K562 (cell line): ENCODE measurements around the gene CRTAP. TPM values are rescaled to one million over a fixed set of nuclear protein-coding genes. Genes with fewer than 3 reads are reported as not detected.
"Not testable (repeated sequence)": the region's sequence is repeated elsewhere in the genome, so short reads cannot be mapped to it uniquely, and the experiment has no call there.

Experiments
- ATAC-seq: fragments of 200-7000 bp; cut with Tn5 transposase; 3 replicates; pipeline ENCODE4 v1.9.1; 2020; ENCODE audit warnings: moderate library complexity
- BruUV-seq: library from RNA; stranded (reverse); fragments of 400-500 nt; replicated peaks from 2 replicates; lab custom pipeline; 2021; lab: Mats Ljungman, UMichigan
- CTCF ChIA-PET: fragments of 300-600 bp; formaldehyde crosslinking; extraction: SDS; loops from one replicate; lab custom pipeline; 2021; ENCODE audit warnings: low intra/inter-chr PET ratio; lab: Yijun Ruan, JAX
- POLR2A ChIA-PET: fragments of 300-600, 350-650 bp; sonication (Branson Sonifier 250); formaldehyde crosslinking; extraction: SDS; loops from one replicate; lab custom pipeline; 2021; ENCODE audit warnings: antibody characterized with exemption, inconsistent platforms; lab: Yijun Ruan, JAX
- DNase-seq, 4 experiments: peaks; one replicate each; pipeline versions ENCODE4 v3.0.0 to v3.0.0-alpha.2; 2011 to 2018; ENCODE audit warnings: low spot score in 3 of 4, mixed read lengths in 3 of 4; ENCODE audit errors: extremely low read depth in 1 of 4
- FAIRE-seq: peaks from 2 replicates; lab custom pipeline; 2011; peaks lifted over from hg19 to GRCh38; lab: Jason Lieb, UNC
- H2AFZ ChIP-seq: 2 replicates; pipeline ENCODE4 v1.6.0; 2011; ENCODE audit warnings: low read depth, low read length, control low read depth, inconsistent platforms
- H3K27ac ChIP-seq: fragments of 200-600 bp; 3 replicates; pipeline ENCODE4 v1.8.0; 2011; ENCODE audit warnings: low read depth, mild to moderate bottlenecking, control low read depth, inconsistent platforms, low read length, moderate library complexity, mixed read lengths; ENCODE audit errors: extremely low read depth
- H3K27me3 ChIP-seq, 2 experiments: fragments of 300-600 bp in 1 of 2; 2 replicates in 1 of 2; 3 replicates in 1 of 2; pipeline versions ENCODE4 v1.6.0 to v1.8.0; 2011; ENCODE audit warnings: inconsistent platforms in 2 of 2, low read length in 2 of 2, mild to moderate bottlenecking in 1 of 2, mixed read lengths in 1 of 2, moderate library complexity in 1 of 2; ENCODE audit not compliant: control insufficient read depth in 2 of 2, insufficient read depth in 2 of 2
- H3K36me3 ChIP-seq: fragments of 300-600 bp; 3 replicates; pipeline ENCODE4 v1.8.0; 2011; ENCODE audit warnings: mild to moderate bottlenecking, low read length, inconsistent platforms; ENCODE audit not compliant: control insufficient read depth, insufficient read depth
- H3K4me1 ChIP-seq, 2 experiments: fragments of 200-600 bp in 1 of 2; replicated peaks in 1 of 2; 2 replicates in 1 of 2; 3 replicates in 1 of 2; pipeline versions ENCODE4 v1.5.1 to v1.8.0; 2011; ENCODE audit warnings: inconsistent platforms in 2 of 2, low read length in 2 of 2, mild to moderate bottlenecking in 1 of 2, mixed read lengths in 1 of 2, moderate library complexity in 1 of 2; ENCODE audit not compliant: control insufficient read depth in 2 of 2, insufficient read depth in 2 of 2
- H3K4me2 ChIP-seq: 2 replicates; pipeline ENCODE4 v1.6.1; 2011; ENCODE audit warnings: low read length, control low read depth, inconsistent platforms, mixed read lengths; ENCODE audit not compliant: insufficient read depth
- H3K4me3 ChIP-seq: fragments of 200-600 bp; sonication (generic), shearing (Covaris generic); 2 replicates; pipeline ENCODE4 v1.5.1; 2016; ENCODE audit warnings: control low read depth, inconsistent platforms
- H3K79me2 ChIP-seq: fragments of 200-600 bp; 3 replicates; pipeline ENCODE4 v1.8.0; 2011; ENCODE audit warnings: low read length, inconsistent platforms; ENCODE audit not compliant: control insufficient read depth, insufficient read depth
- H3K9ac ChIP-seq, 2 experiments: 2 replicates each; pipeline versions ENCODE4 v1.6.0 to v1.6.1; 2011; ENCODE audit warnings: low read depth in 2 of 2, low read length in 2 of 2, control low read depth in 1 of 2, inconsistent platforms in 1 of 2, mild to moderate bottlenecking in 1 of 2, mixed read lengths in 1 of 2; ENCODE audit not compliant: insufficient read depth in 1 of 2
- H3K9me1 ChIP-seq: one replicate; pipeline ENCODE4 v1.6.0; 2011; ENCODE audit warnings: inconsistent platforms, mild to moderate bottlenecking, low read length, moderate library complexity; ENCODE audit not compliant: control insufficient read depth, insufficient read depth
- H3K9me3 ChIP-seq: replicated peaks from 2 replicates; pipeline ENCODE4 v1.5.1; 2011; ENCODE audit warnings: low read depth, low read length, inconsistent platforms; ENCODE audit not compliant: control insufficient read depth, insufficient read depth
- H4K20me1 ChIP-seq: replicated peaks from 2 replicates; pipeline ENCODE4 v1.6.1; 2011; ENCODE audit warnings: low read length, inconsistent platforms, mixed read lengths; ENCODE audit not compliant: control insufficient read depth, insufficient read depth
- ELF1 ChIP-seq: fragments of 200-800 bp; sonication (Bioruptor generic); IDR thresholded peaks from 2 replicates; pipeline ENCODE4 v1.6.1; 2016; ENCODE audit warnings: missing genetic modification characterization, missing compliant biosample characterization
- ELF4 ChIP-seq: fragments of 450-650 bp; formaldehyde crosslinking; IDR thresholded peaks from 2 replicates; pipeline ENCODE4 v1.4.0; 2022; ENCODE audit warnings: missing genetic modification characterization
- HMG20A ChIP-seq: fragments of 450-650 bp; formaldehyde crosslinking; conservative IDR thresholded peaks from 2 replicates; pipeline ENCODE4 v1.4.0; 2020; ENCODE audit warnings: mild to moderate bottlenecking, mixed read lengths
- KLF6 ChIP-seq: fragments of 250-450 bp; sonication (Bioruptor Pico); IDR thresholded peaks from 2 replicates; pipeline ENCODE4 v1.4.0; 2020; ENCODE audit warnings: mild to moderate bottlenecking, moderate library complexity, borderline replicate concordance
- RCOR1 ChIP-seq, 2 experiments: IDR thresholded peaks; 2 replicates each; pipeline ENCODE4 v1.6.1; 2012; ENCODE audit warnings: low read depth in 2 of 2, low read length in 2 of 2, borderline replicate concordance in 1 of 2, improper control_type of control experiment in 1 of 2
- TCF7L2 ChIP-seq: fragments of 150-350 bp; IDR thresholded peaks from 2 replicates; pipeline ENCODE4 v1.6.1; 2016; ENCODE audit warnings: low read depth, mild to moderate bottlenecking, low read length, moderate library complexity
- WGBS: fragments of 100-300 bp; shearing (Covaris generic); methylation state at CpG from one replicate; pipeline ENCODE4 v1.1.6; 2016; ENCODE audit warnings: low coverage, mixed read lengths; ENCODE audit not compliant: insufficient coverage; ENCODE audit errors: missing lambda C conversion rate; 5-methylcytosine and 5-hydroxymethylcytosine counted together
- in situ Hi-C: fragments of 300-500 bp; cut with MboI; formaldehyde crosslinking; loops from 4 replicates; pipeline ENCODE4 v1.15.0; 2018; ENCODE audit warnings: inconsistent platforms, mixed read lengths
- intact Hi-C: fragments of 100-400 bp; cut with micrococcal nuclease; formaldehyde crosslinking; loops from 2 replicates; pipeline ENCODE4 v1.14.2; 2022
- polyA plus RNA-seq, 8 experiments: library from polyadenylated mRNA; depleted of rRNA in 4 of 8; stranded (reverse) in 5 of 8; unstranded in 3 of 8; fragments of >200 nt; fragmentation: Nextera tagmentation in 2 of 8; fragmentation: Illumina TruSeq in 1 of 8; extraction: Ambion mirVana in 2 of 8; extraction: Trizol in 1 of 8; gene quantifications; 2 replicates each; pipeline versions ENCODE4 v1.2.1 to v1.2.3, GENCODE V29; 2011 to 2014; ENCODE audit warnings: inconsistent platforms in 1 of 8, missing spikeins in 1 of 8
- total RNA-seq, 7 experiments: library from RNA; depleted of rRNA in 6 of 7; stranded (reverse); fragments of >200 nt in 6 of 7; fragmentation: Illumina TruSeq in 2 of 7; extraction: Trizol in 2 of 7; gene quantifications; 2 replicates each; pipeline versions ENCODE4 v1.2.1 to v1.2.3, GENCODE V29; 2011 to 2021; ENCODE audit warnings: low replicate concordance in 1 of 7
- TF ChIP-seq, protein P1 (sequence below): fragments of 250-450 bp; sonication (Bioruptor Pico); IDR thresholded peaks from 2 replicates; pipeline ENCODE4 v1.5.0; 2020; ENCODE audit warnings: mild to moderate bottlenecking, borderline replicate concordance

CRTAP gene
- total and polyA plus RNA-seq, 9 of the 15 experiments (the other 6 are each of a cell fraction or from before 2014, with no cell fraction given) = 10.0 to 121 (median 53.0) TPM

- H3K4me2 ChIP-seq, H3K9me3 ChIP-seq, FAIRE-seq, DNase-seq, H3K9me1 ChIP-seq, H3K4me3 ChIP-seq, H3K27ac ChIP-seq, in situ Hi-C loops, ATAC-seq, H4K20me1 ChIP-seq, H2AFZ ChIP-seq, H3K9ac ChIP-seq, H3K4me1 ChIP-seq, CTCF ChIA-PET, H3K27me3 ChIP-seq, BruUV-seq, H3K79me2 ChIP-seq: not testable (repeated sequence)
- POLR2A ChIA-PET = interaction anchor here (0.6 kb wide), 1 partner anchor 640 kb away, joined by 3 read pairs; no protein-coding TSS in a partner anchor
- H3K36me3 ChIP-seq = peaks cover 33% of the 10 kb centered on the region
- 87% methylated on average over 7 of the region's 8 CpGs for WGBS
- intact Hi-C loops = loop anchor here (10.0 kb wide), 1 partner anchor 496 kb away; no protein-coding TSS in a partner anchor
Measured at GRCh38 chr3:33139006-33139623, 25.3 kb downstream of the CRTAP start.

GRCh38 chr3:33139996-33140395 is 26.2 kb downstream of the CRTAP start:
- CTCF ChIA-PET = no interaction called here
- Histone ChIP-seq H3K4me2 (no peak overlapping the region), H4K20me1 (no peaks in the 10 kb centered on the region)
- POLR2A ChIA-PET = interaction anchor here (1.5 kb wide), 1 partner anchor 28 kb away, joined by 4 read pairs; no protein-coding TSS in a partner anchor
- TF ChIP-seq ELF4 (CRISPR knock-in tag) (no peak), ELF1 (tag) (no peak), KLF6 (no peak), HMG20A (CRISPR knock-in tag) (no peak), TCF7L2 (no peak), RCOR1 (IDR thresholded peaks at IDR 0.05; ENCODE audit: borderline replicate concordance in 1 of 2, low read depth in 2 of 2, low read length in 2 of 2) (no peak)
- TF ChIP-seq, protein P1, sequence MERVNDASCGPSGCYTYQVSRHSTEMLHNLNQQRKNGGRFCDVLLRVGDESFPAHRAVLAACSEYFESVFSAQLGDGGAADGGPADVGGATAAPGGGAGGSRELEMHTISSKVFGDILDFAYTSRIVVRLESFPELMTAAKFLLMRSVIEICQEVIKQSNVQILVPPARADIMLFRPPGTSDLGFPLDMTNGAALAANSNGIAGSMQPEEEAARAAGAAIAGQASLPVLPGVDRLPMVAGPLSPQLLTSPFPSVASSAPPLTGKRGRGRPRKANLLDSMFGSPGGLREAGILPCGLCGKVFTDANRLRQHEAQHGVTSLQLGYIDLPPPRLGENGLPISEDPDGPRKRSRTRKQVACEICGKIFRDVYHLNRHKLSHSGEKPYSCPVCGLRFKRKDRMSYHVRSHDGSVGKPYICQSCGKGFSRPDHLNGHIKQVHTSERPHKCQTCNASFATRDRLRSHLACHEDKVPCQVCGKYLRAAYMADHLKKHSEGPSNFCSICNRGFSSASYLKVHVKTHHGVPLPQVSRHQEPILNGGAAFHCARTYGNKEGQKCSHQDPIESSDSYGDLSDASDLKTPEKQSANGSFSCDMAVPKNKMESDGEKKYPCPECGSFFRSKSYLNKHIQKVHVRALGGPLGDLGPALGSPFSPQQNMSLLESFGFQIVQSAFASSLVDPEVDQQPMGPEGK = no peak
- TF ChIP-seq, all 486 proteins: peak for 0
- H3K27ac ChIP-seq = no peak overlapping the region
- H3K79me2 ChIP-seq = no peaks in the 10 kb centered on the region
- 28% methylated on average over 2 of the region's 2 CpGs for WGBS
- intact Hi-C loops = loop anchor here (10.0 kb wide), 1 partner anchor 495 kb away; no protein-coding TSS in a partner anchor
- DNase-seq = no peak
- in situ Hi-C loops = no loop called here
- FAIRE-seq = no peak
- H3K9ac ChIP-seq = no peak overlapping the region
- no peak overlapping the region for H3K4me3 ChIP-seq
- no peak for ATAC-seq
- H3K36me3 ChIP-seq = peaks cover 25% of the 10 kb centered on the region
- H3K9me3 ChIP-seq = no peaks in the 10 kb centered on the region
- H3K4me1 ChIP-seq = no peaks in the 10 kb centered on the region
- H2AFZ ChIP-seq = no peak overlapping the region
- no TSS peak for BruUV-seq
- H3K27me3 ChIP-seq = no peaks in the 10 kb centered on the region
- H3K9me1 ChIP-seq = no peaks in the 10 kb centered on the region
